Myometrial cell (primary cell): ENCODE measurements around the gene CPLANE1. TPM values are rescaled to one million over a fixed set of nuclear protein-coding genes. Genes with fewer than 3 reads are reported as not detected.

Source experiments
- total RNA-seq: library from RNA; depleted of rRNA; stranded (reverse); fragments of >200 nt; gene quantifications from 2 replicates; pipeline ENCODE4 v1.2.3, GENCODE V29; 2015

Gene CPLANE1
- total RNA-seq: 16.4 and 21.8 TPM in 2 replicates

GRCh38 chr5:37248970-37249814 is at the start of gene CPLANE1:
TSS of gene CPLANE1 (minus strand) at chr5:37249376. CDS start at chr5:37247698, 1,678 bp downstream.

Other genes starting within 250 kb of the CPLANE1 start
- 23.6 and 28.7 TPM in 2 replicates for gene NUP155, start 121.7 kb upstream of the CPLANE1 start, total RNA-seq
- gene WDR70, start 129.9 kb upstream of the CPLANE1 start, total RNA-seq: 16.1 and 30.7 TPM in 2 replicates